GM23248 (cell line): ENCODE measurements around the gene GABRP. TPM values are rescaled to one million over a fixed set of nuclear protein-coding genes. Genes with fewer than 3 reads are reported as not detected.

ENCODE experiments used
- DNase-seq: peaks from one replicate; pipeline ENCODE4 v3.0.0-alpha.2; 2015
- H2AFZ ChIP-seq: fragments of 200-600 bp; sonication (generic); 2 replicates; pipeline ENCODE4 v1.6.1; 2016; ENCODE audit warnings: antibody characterized with exemption
- H3F3A ChIP-seq: fragments of 200-600 bp; sonication (generic); 2 replicates; pipeline ENCODE4 v1.6.1; 2016; ENCODE audit warnings: mild to moderate bottlenecking, antibody characterized with exemption, mixed run types; ENCODE audit not compliant: insufficient read depth
- H3K27ac ChIP-seq: fragments of 200-600 bp; sonication (generic); 2 replicates; pipeline ENCODE4 v1.5.1; 2016; ENCODE audit warnings: mild to moderate bottlenecking
- H3K27me3 ChIP-seq: fragments of 200-600 bp; sonication (generic); replicated peaks from 2 replicates; pipeline ENCODE4 v1.6.1; 2016; ENCODE audit warnings: mild to moderate bottlenecking; ENCODE audit not compliant: insufficient read depth
- H3K36me3 ChIP-seq: fragments of 200-600 bp; sonication (generic); 2 replicates; pipeline ENCODE4 v1.6.1; 2016; ENCODE audit warnings: low read depth, mild to moderate bottlenecking
- H3K4me1 ChIP-seq: fragments of 200-600 bp; sonication (generic); 2 replicates; pipeline ENCODE4 v1.6.1; 2016; ENCODE audit warnings: mild to moderate bottlenecking; ENCODE audit not compliant: insufficient read depth
- H3K4me2 ChIP-seq: fragments of 200-600 bp; sonication (generic); one replicate; pipeline ENCODE4 v1.6.1; 2016; ENCODE audit warnings: mild to moderate bottlenecking; ENCODE audit not compliant: unreplicated experiment
- H3K4me3 ChIP-seq: fragments of 200-600 bp; sonication (generic); 2 replicates; pipeline ENCODE4 v1.5.1; 2016; ENCODE audit warnings: mild to moderate bottlenecking
- H3K79me2 ChIP-seq: fragments of 200-600 bp; sonication (generic); 2 replicates; pipeline ENCODE4 v1.6.1; 2016; ENCODE audit warnings: mild to moderate bottlenecking; ENCODE audit not compliant: insufficient read depth
- H3K9ac ChIP-seq: fragments of 200-600 bp; sonication (generic); 2 replicates; pipeline ENCODE4 v1.6.1; 2016; ENCODE audit warnings: mild to moderate bottlenecking
- H3K9me2 ChIP-seq: fragments of 200-600 bp; sonication (generic); 2 replicates; pipeline ENCODE4 v1.6.1; 2016; ENCODE audit warnings: mixed run types, mild to moderate bottlenecking, moderate library complexity; ENCODE audit not compliant: insufficient read depth
- H3K9me3 ChIP-seq: fragments of 200-600 bp; sonication (generic); one replicate; pipeline ENCODE4 v1.6.1; 2017; ENCODE audit warnings: low read depth
- H4K20me1 ChIP-seq: fragments of 200-600 bp; sonication (generic); 2 replicates; pipeline ENCODE4 v1.6.0; 2016; ENCODE audit not compliant: insufficient read depth
- EZH2 ChIP-seq: fragments of 200-600 bp; sonication (generic); IDR thresholded peaks from 2 replicates; pipeline ENCODE4 v1.6.1; 2018; ENCODE audit warnings: antibody characterized with exemption, mild to moderate bottlenecking; ENCODE audit not compliant: insufficient read depth, poor library complexity, severe bottlenecking
- EZH2phosphoT487 ChIP-seq: fragments of 200-600 bp; sonication (generic); IDR thresholded peaks from 2 replicates; pipeline ENCODE4 v1.6.1; 2018; ENCODE audit warnings: antibody characterized with exemption, moderate library complexity, mild to moderate bottlenecking, low read depth; ENCODE audit not compliant: insufficient read depth
- WGBS, 2 experiments: methylation state at CpG; one replicate each; pipeline ENCODE4 v1.1.6; 2015 to 2017; ENCODE audit warnings: low lambda C conversion rate in 2 of 2, low coverage in 1 of 2; ENCODE audit errors: missing lambda C conversion rate in 2 of 2; 5-methylcytosine and 5-hydroxymethylcytosine counted together
- in situ Hi-C: fragments of 300-500 bp; cut with MboI; formaldehyde crosslinking; loops from 2 replicates; pipeline ENCODE4 v1.15.0; 2020
- polyA plus RNA-seq: library from polyadenylated mRNA; unstranded; fragments of >200 nt; fragmentation: Nextera tagmentation; extraction: Ambion mirVana; gene quantifications from 2 replicates; pipeline ENCODE4 v1.2.1, GENCODE V29; 2016
- total RNA-seq: library from RNA; depleted of rRNA; stranded (reverse); fragments of >200 nt; shearing (Covaris generic); gene quantifications from 2 replicates; pipeline ENCODE4 v1.2.3, GENCODE V29; 2014

The GABRP gene
- total and polyA plus RNA-seq, 2 experiments from 2014 or later = not detected

- Histone ChIP-seq H2AFZ (no peak overlapping the region), H3K9me2 (no peaks in the 10 kb centered on the region), H3K79me2 (no peaks in the 10 kb centered on the region), H3K9ac (no peak overlapping the region), H4K20me1 (no peaks in the 10 kb centered on the region), H3K4me2 (no peak overlapping the region), H3K4me3 (no peak overlapping the region), H3K36me3 (no peaks in the 10 kb centered on the region), H3K9me3 (no peaks in the 10 kb centered on the region), H3K27ac (no peak overlapping the region), H3K4me1 (no peaks in the 10 kb centered on the region), H3F3A (no peaks in the 10 kb centered on the region), H3K27me3 (peaks cover 8% of the 10 kb centered on the region)
- no peak for TF ChIP-seq EZH2phosphoT487
- no peak for TF ChIP-seq EZH2
- in situ Hi-C loops = no loop called here
- no peak for DNase-seq
- WGBS, 2 experiments = 8% methylated on average over 6 of the region's 6 CpGs
Observed at GRCh38 chr5:170769246-170769645, 14.3 kb upstream of the GABRP start.

DNA sequence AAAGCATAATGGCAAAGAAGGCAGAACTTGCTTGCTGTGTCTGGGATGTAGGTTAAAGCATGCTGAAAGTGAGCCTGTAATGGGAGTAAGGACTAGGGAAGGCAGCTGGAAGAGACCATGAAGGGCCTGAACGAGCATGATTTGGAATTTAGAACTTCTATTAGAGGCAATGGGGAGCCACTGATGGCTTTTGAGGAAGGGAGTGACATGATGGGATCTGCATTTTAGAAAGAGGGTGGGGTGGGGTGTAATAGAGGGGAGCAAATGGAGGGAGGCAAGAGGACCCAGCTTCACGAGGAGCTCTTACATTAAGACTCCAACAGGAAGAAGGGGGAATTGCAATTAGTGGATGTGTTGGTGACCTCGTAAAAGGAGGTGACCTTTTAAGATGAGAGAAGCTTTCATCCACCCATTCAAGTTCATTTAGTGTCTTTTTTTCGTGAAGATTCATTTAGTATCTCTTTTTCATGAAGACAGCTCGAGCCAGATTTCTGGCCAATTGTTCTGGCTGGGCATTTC, 13.6 kb upstream of the GABRP start:
- no peaks in the 10 kb centered on the region for H4K20me1 ChIP-seq
- H3K36me3 ChIP-seq = no peaks in the 10 kb centered on the region
- 21 to 38% methylated on average over 5 of the region's 5 CpGs for WGBS, 2 experiments
- no peak overlapping the region for H3K9ac ChIP-seq
- in situ Hi-C loops = no loop called here
- no peaks in the 10 kb centered on the region for H3F3A ChIP-seq
- no peak overlapping the region for H2AFZ ChIP-seq
- H3K27me3 ChIP-seq = peaks cover 8% of the 10 kb centered on the region
- H3K4me2 ChIP-seq = no peak overlapping the region
- H3K9me3 ChIP-seq = no peaks in the 10 kb centered on the region
- no peak for TF ChIP-seq EZH2phosphoT487
- TF ChIP-seq EZH2 = no peak
- H3K4me3 ChIP-seq = no peak overlapping the region
- H3K9me2 ChIP-seq = no peaks in the 10 kb centered on the region
- no peaks in the 10 kb centered on the region for H3K4me1 ChIP-seq
- no peak overlapping the region for H3K27ac ChIP-seq
- no peak for DNase-seq
- no peaks in the 10 kb centered on the region for H3K79me2 ChIP-seq

DNA sequence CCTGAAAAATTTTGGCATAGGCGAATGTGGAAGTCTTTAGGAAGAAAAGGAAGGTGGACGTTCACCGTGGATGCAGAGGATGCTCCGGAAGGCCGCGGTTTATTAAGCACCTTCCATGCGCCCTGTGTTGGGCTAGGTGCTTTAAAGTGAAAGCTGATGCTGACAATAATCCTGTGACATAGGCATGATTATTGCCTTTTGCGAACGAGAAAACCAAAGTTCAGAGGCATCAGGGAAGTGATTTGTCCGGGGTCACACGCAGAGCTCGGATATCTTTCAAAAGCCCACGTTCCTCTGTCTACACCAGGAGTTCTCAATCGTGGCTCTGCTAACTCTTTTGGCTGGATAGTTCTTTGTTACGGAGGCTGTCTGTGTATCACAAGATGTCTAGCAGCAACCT, 12.0 kb upstream of the GABRP start:
- no peaks in the 10 kb centered on the region for H4K20me1 ChIP-seq
- WGBS, 2 experiments = 68 to 72% methylated on average over 15 of the region's 15 CpGs

DNA sequence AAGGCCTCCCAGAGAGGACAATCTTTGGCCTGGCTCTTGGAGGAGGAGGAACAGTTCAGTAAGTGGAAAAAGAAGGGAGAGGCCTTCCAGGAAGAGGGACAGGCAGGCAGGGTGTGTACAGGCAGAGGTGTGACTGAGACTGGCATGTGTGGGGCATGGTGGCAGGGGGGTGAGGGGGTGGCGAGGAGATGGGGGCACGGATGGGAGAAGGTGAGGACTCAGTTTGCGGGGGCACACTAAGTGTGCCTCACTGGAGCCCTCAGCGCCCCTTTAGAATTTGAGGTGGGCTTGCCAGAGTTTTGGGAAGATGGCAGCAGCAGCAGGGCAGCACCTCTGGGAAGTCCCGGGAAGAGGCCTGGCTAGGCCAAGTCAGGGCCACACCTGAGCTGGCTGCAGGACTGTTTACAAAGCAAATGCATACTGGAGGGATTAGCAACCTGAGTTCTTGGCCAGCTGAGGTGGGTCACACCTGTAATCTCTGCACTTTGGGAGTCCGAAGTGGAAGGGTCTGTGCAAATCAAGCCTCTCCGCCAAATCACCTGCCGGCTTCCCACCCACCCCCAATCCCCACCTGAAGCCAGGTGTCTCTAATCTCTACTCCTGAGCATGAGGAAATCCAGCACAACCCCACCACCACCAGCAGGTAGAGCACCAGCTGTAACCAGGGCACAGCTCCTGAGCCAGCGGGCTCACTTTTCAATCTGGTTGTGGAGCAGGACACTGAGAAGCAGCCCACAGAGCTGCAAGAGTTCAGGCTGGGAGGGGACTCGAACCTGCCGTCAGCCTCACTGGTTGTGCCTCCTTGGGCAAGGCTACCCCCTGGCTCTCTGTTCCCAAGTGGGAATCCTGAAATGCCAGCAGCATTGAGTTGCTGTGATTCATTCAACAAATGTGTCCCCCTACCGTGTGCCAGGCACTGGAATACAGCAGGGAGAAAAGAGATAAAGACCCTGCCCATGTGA, 10.2 kb upstream of the GABRP start:
- Histone ChIP-seq H3K79me2 (no peaks in the 10 kb centered on the region), H3K9ac (no peak overlapping the region), H3K9me3 (no peaks in the 10 kb centered on the region), H3K9me2 (no peaks in the 10 kb centered on the region), H3K4me2 (no peak overlapping the region), H2AFZ (no peak overlapping the region), H3K4me3 (no peak overlapping the region), H3F3A (no peaks in the 10 kb centered on the region), H3K36me3 (no peaks in the 10 kb centered on the region), H3K4me1 (no peaks in the 10 kb centered on the region), H3K27ac (no peak overlapping the region), H4K20me1 (no peaks in the 10 kb centered on the region), H3K27me3 (peaks cover 8% of the 10 kb centered on the region)
- in situ Hi-C loops = no loop called here
- DNase-seq = no peak
- TF ChIP-seq EZH2phosphoT487 = no peak
- TF ChIP-seq EZH2 = no peak
- WGBS, 2 experiments = 57 to 68% methylated on average over 8 to 12 of the region's 12 CpGs

More for the DNA sequence above, 12.0 kb upstream of the GABRP start:
- H3K79me2 ChIP-seq = no peaks in the 10 kb centered on the region
- H3K9me2 ChIP-seq = no peaks in the 10 kb centered on the region
- no peaks in the 10 kb centered on the region for H3F3A ChIP-seq
- H3K27me3 ChIP-seq = peaks cover 8% of the 10 kb centered on the region
- no peak overlapping the region for H3K4me2 ChIP-seq
- no peaks in the 10 kb centered on the region for H3K36me3 ChIP-seq
- no peak overlapping the region for H2AFZ ChIP-seq
- H3K4me1 ChIP-seq = no peaks in the 10 kb centered on the region
- no peak overlapping the region for H3K27ac ChIP-seq
- no peak for TF ChIP-seq EZH2phosphoT487
- no peak for TF ChIP-seq EZH2
- no peaks in the 10 kb centered on the region for H3K9me3 ChIP-seq
- in situ Hi-C loops = no loop called here
- H3K9ac ChIP-seq = no peak overlapping the region
- no peak overlapping the region for H3K4me3 ChIP-seq
- DNase-seq = no peak
